Measurements from ENCODE around the gene CCNH.

Gene CCNH

DNA sequence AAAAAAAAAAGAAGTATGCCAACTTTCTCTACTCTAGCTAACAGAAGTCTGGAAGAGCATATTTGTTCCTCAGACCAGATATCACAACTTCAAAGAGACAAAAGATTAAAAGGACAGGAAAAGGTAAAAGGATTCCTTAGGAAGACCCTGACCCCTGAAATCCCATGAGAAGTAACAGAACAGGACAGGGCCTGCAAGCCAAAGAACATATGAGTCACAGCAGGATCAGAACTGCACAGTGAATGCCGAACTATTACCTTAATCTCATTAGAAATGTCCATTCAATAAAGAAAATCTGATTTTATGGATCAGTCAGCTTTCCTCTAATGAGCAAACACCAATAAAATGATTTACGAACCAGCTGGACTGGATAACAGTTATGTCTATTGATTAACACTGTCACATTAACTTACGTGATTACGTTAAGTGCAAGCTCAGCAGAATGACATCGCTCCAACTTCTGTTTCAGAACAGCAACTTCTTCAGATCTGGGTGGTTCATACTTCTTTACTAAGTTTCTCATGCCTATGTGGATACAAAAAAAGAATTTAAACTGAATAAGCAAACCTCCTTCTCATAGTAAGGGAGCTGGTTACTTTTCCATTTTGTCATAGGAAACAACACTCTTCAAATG is 13.6 kb downstream of the CCNH start:
- no peak for TF ChIP-seq CTCF (IDR thresholded peaks at IDR 0.05)
- no peak for TF ChIP-seq ZFX (IDR thresholded peaks at IDR 0.05; ENCODE audit: borderline replicate concordance)

DNA sequence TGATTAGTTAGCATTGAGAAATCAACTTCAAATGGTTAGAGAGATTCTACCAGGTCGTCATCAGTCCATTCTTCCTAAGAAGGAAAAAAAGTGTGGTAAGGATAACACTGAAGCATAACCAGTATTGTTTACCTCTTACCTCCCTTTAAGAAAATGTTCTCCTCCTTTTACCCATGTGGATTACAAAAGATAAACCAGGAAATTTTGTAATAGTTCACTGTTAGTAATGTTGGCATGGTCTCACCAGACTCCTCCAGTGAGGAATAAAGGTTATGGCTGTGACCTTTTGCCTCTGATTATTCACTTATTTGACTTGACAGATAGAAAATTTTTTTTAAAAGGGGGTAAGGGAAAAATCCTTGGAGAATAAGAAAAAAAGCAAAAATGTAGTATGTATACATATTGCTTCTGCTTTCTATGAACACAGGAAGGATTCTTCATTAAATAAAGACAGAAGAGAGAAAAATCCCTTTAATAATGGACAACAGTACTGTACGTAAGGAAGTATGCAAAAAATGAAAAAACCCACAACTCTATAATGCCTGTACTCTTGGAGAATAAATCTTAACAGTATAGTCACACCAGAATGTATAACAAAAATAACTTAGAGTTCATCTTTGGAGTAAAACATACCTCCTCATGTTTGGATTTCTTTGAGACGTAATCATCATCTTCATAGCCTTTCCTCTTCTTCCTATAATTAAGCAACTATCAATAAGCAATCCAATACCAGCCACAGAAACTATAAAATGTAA is 18.1 kb downstream of the CCNH start:
- TF ChIP-seq ZFX (IDR thresholded peaks at IDR 0.05; ENCODE audit: borderline replicate concordance) = no peak
- no peak for TF ChIP-seq CTCF (IDR thresholded peaks at IDR 0.05)
- H3K27ac ChIP-seq = no peak overlapping the region

More for the DNA sequence above, 13.6 kb downstream of the CCNH start:
- H3K27ac ChIP-seq = no peak overlapping the region

DNA sequence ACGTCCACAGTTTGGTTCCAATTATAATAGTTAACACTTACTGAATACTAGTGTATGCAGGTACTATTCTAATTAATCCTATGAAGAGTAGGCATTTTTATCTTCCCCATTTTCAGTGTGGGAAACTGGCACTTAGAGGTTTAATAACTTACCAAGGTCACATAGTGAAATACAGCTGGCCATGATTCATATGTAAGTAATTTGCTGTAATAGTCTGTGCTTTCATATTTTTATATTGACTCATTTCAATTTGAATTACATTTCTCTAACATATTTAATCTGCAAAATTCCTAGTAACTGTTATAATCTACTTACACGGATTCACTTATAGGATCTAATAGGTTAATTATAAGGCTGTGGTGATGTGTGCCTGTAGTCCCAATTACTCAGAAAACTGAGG is 19.4 kb downstream of the CCNH start:
- TF ChIP-seq CTCF (IDR thresholded peaks at IDR 0.05) (no peak), ZFX (IDR thresholded peaks at IDR 0.05; ENCODE audit: borderline replicate concordance) (no peak)
- H3K27ac ChIP-seq = no peak overlapping the region

- TF ChIP-seq ZFX (IDR thresholded peaks at IDR 0.05; ENCODE audit: borderline replicate concordance) (no peak), CTCF (IDR thresholded peaks at IDR 0.05) (no peak)
- H3K27ac ChIP-seq = no peak overlapping the region
These were observed 19.9 kb downstream of the CCNH start for GRCh38 chr5:87392801-87393200.

DNA sequence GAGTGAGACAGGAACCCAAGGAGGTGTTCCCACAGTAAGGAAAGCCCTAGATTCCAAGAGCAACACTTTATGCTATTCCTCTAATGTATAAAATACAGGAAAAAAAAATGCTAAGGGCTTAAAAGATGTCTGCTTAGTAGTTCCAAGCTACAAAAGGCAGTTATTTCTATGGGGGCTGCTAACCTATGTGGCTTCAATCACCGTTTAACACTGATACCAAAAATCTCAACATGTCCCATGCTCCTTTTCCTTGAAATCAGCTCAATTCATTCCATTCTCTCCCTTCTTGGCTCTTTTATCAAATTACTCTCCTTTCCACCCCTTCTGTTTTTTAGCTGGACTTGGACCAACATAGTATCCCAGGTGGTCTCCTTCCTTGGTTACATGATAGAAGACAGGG is 20.6 kb downstream of the CCNH start:
- no peak for TF ChIP-seq ZFX (IDR thresholded peaks at IDR 0.05; ENCODE audit: borderline replicate concordance)
- TF ChIP-seq CTCF (IDR thresholded peaks at IDR 0.05) = no peak
- H3K27ac ChIP-seq = peak overlapping the region; percentile 17; the same call in 1 of the 2 replicates

GRCh38 chr5:87390576-87391199 is 22.0 kb downstream of the CCNH start:
- no peak overlapping the region for H3K27ac ChIP-seq
- TF ChIP-seq ZFX (IDR thresholded peaks at IDR 0.05; ENCODE audit: borderline replicate concordance) (no peak), CTCF (IDR thresholded peaks at IDR 0.05) (no peak)

- H3K27ac ChIP-seq = no peak overlapping the region
- TF ChIP-seq ZFX (IDR thresholded peaks at IDR 0.05; ENCODE audit: borderline replicate concordance) = no peak
- no peak for TF ChIP-seq CTCF (IDR thresholded peaks at IDR 0.05)
These were observed 22.7 kb downstream of the CCNH start for GRCh38 chr5:87390075-87390474.
